GM23338 (cell line): ENCODE data around the gene GLI3. TPM values are rescaled to one million over a fixed set of nuclear protein-coding genes. Genes with fewer than 3 reads are reported as not detected.
A peak's percentile ranks its signal among the peaks of the same experiment; 100 is the strongest.

Experiments used
- ATAC-seq: fragments of 200-7000 bp; cut with Tn5 transposase; 3 replicates; pipeline ENCODE4 v1.9.1; 2020
- DNase-seq: peaks from one replicate; pipeline ENCODE4 v3.0.0-alpha.2; 2015; ENCODE audit warnings: low spot score
- H2AFZ ChIP-seq: fragments of 200-600 bp; sonication (generic); 2 replicates; pipeline ENCODE4 v1.8.0; 2016; ENCODE audit warnings: antibody characterized with exemption, mild to moderate bottlenecking, moderate library complexity
- H3F3A ChIP-seq: fragments of 200-600 bp; sonication (generic); replicated peaks from 2 replicates; pipeline ENCODE4 v1.8.0; 2017; ENCODE audit warnings: antibody characterized with exemption, mixed run types, low read depth
- H3K27ac ChIP-seq: fragments of 200-600 bp; sonication (generic); 2 replicates; pipeline ENCODE4 v1.6.1; 2016; ENCODE audit warnings: low read depth
- H3K27me3 ChIP-seq: fragments of 200-600 bp; sonication (generic); 2 replicates; pipeline ENCODE4 v1.8.0; 2016; ENCODE audit warnings: mild to moderate bottlenecking, mixed run types, moderate library complexity; ENCODE audit not compliant: insufficient read depth
- H3K36me3 ChIP-seq: fragments of 200-600 bp; sonication (generic); 2 replicates; pipeline ENCODE4 v1.8.0; 2016; ENCODE audit warnings: mild to moderate bottlenecking; ENCODE audit not compliant: insufficient read depth
- H3K4me1 ChIP-seq: fragments of 200-600 bp; sonication (generic); 2 replicates; pipeline ENCODE4 v1.8.0; 2016; ENCODE audit warnings: mild to moderate bottlenecking, moderate library complexity; ENCODE audit not compliant: insufficient read depth
- H3K4me2 ChIP-seq: fragments of 200-600 bp; sonication (generic); 2 replicates; pipeline ENCODE4 v1.7.1; 2017; ENCODE audit warnings: mixed run types
- H3K4me3 ChIP-seq: fragments of 200-600 bp; sonication (generic); 2 replicates; pipeline ENCODE4 v1.6.1; 2016; ENCODE audit warnings: mixed run types
- H3K79me2 ChIP-seq: fragments of 200-600 bp; sonication (generic); replicated peaks from 2 replicates; pipeline ENCODE4 v1.8.0; 2017; ENCODE audit warnings: mild to moderate bottlenecking; ENCODE audit not compliant: insufficient read depth
- H3K9me2 ChIP-seq: fragments of 200-600 bp; sonication (generic); 2 replicates; pipeline ENCODE4 v1.8.0; 2017; ENCODE audit not compliant: insufficient read depth
- H4K20me1 ChIP-seq: fragments of 200-600 bp; sonication (generic); replicated peaks from 2 replicates; pipeline ENCODE4 v1.8.0; 2017; ENCODE audit warnings: mild to moderate bottlenecking; ENCODE audit not compliant: insufficient read depth
- H3K27ac Mint-ChIP-seq: 2 replicates; pipeline ENCODE4 v1.8.0; 2020; ENCODE audit warnings: inconsistent platforms, mild to moderate bottlenecking, moderate library complexity, mixed read lengths
- H3K27me3 Mint-ChIP-seq: 3 replicates; pipeline ENCODE4 v1.8.0; 2022; ENCODE audit warnings: low read depth, mild to moderate bottlenecking, moderate library complexity, mixed read lengths, inconsistent platforms; ENCODE audit not compliant: insufficient read depth, poor library complexity
- H3K36me3 Mint-ChIP-seq: 3 replicates; pipeline ENCODE4 v1.8.0; 2021; ENCODE audit warnings: low read depth, mild to moderate bottlenecking, inconsistent platforms, moderate library complexity, mixed read lengths
- H3K4me1 Mint-ChIP-seq: 3 replicates; pipeline ENCODE4 v1.8.0; 2020; ENCODE audit warnings: mild to moderate bottlenecking, inconsistent platforms, mixed read lengths
- H3K4me3 Mint-ChIP-seq: 3 replicates; pipeline ENCODE4 v1.8.0; 2021; ENCODE audit warnings: moderate library complexity, mild to moderate bottlenecking, inconsistent platforms, mixed read lengths
- H3K9me3 Mint-ChIP-seq: 3 replicates; pipeline ENCODE4 v1.8.0; 2020; ENCODE audit warnings: moderate library complexity, mild to moderate bottlenecking, inconsistent platforms, mixed read lengths
- CREB1 ChIP-seq: fragments of 250-450 bp; sonication (Bioruptor Pico); IDR thresholded peaks from 2 replicates; pipeline ENCODE4 v1.5.0; 2020; ENCODE audit warnings: low read depth, mild to moderate bottlenecking, moderate library complexity
- EZH2 ChIP-seq: fragments of 200-600 bp; sonication (generic); IDR thresholded peaks from one replicate; pipeline ENCODE4 v1.8.0; 2017; ENCODE audit warnings: antibody characterized with exemption, mild to moderate bottlenecking, low read depth; ENCODE audit not compliant: unreplicated experiment
- EZH2phosphoT487 ChIP-seq: fragments of 200-600 bp; sonication (generic); IDR thresholded peaks from one replicate; pipeline ENCODE4 v1.8.1; 2018; ENCODE audit warnings: antibody characterized with exemption; ENCODE audit not compliant: unreplicated experiment
- JUNB ChIP-seq: IDR thresholded peaks from one replicate; pipeline ENCODE4 v1.6.1; 2016; ENCODE audit warnings: antibody characterized with exemption; ENCODE audit not compliant: unreplicated experiment
- NANOG ChIP-seq: IDR thresholded peaks from 2 replicates; pipeline ENCODE4 v1.6.1; 2016; ENCODE audit warnings: antibody characterized with exemption, borderline replicate concordance
- POLR2AphosphoS5 ChIP-seq: IDR thresholded peaks from 2 replicates; pipeline ENCODE4 v1.6.1; 2016; ENCODE audit warnings: antibody characterized with exemption, low read depth
- REST ChIP-seq: IDR thresholded peaks from one replicate; pipeline ENCODE4 v1.6.1; 2018; ENCODE audit warnings: antibody characterized with exemption; ENCODE audit not compliant: unreplicated experiment
- STAT1 ChIP-seq: IDR thresholded peaks from one replicate; pipeline ENCODE4 v1.6.1; 2016; ENCODE audit warnings: antibody characterized with exemption; ENCODE audit not compliant: unreplicated experiment
- ZNF114 ChIP-seq: fragments of 250-450 bp; sonication (Bioruptor Pico); IDR thresholded peaks from 2 replicates; pipeline ENCODE4 v1.5.0; 2020; ENCODE audit warnings: mild to moderate bottlenecking, moderate library complexity
- ZNF331 ChIP-seq: fragments of 250-450 bp; sonication (Bioruptor Pico); IDR thresholded peaks from 2 replicates; pipeline ENCODE4 v1.5.0; 2020; ENCODE audit warnings: low read depth, mild to moderate bottlenecking, moderate library complexity
- ZNF462 ChIP-seq: fragments of 250-450 bp; sonication (Bioruptor Pico); IDR thresholded peaks from 2 replicates; pipeline ENCODE4 v1.5.0; 2020; ENCODE audit warnings: mild to moderate bottlenecking, moderate library complexity
- polyA plus RNA-seq: library from polyadenylated mRNA; unstranded; fragments of >200 nt; fragmentation: Nextera tagmentation; extraction: Ambion mirVana; gene quantifications from 2 replicates; pipeline ENCODE4 v1.2.1, GENCODE V29; 2016
- total RNA-seq: library from RNA; depleted of rRNA; stranded (reverse); fragments of >200 nt; shearing (Covaris generic); gene quantifications from 2 replicates; pipeline ENCODE4 v1.2.3, GENCODE V29; 2014
- TF ChIP-seq, protein P1 (sequence below), 2 experiments: fragments of 200-600 bp in 1 of 2; sonication (generic) in 1 of 2; conservative IDR thresholded peaks; 2 replicates each; pipeline versions ENCODE4 v1.5.1 to v1.6.1; 2016 to 2017; ENCODE audit warnings: antibody characterized with exemption in 2 of 2, low read depth in 2 of 2, mild to moderate bottlenecking in 2 of 2, moderate library complexity in 1 of 2
- TF ChIP-seq, protein P2 (sequence below): IDR thresholded peaks from 2 replicates; pipeline ENCODE4 v1.6.1; 2016; ENCODE audit warnings: antibody characterized with exemption

The GLI3 gene
- total and polyA plus RNA-seq, 2 experiments from 2014 or later, result 16.1 to 17.9 TPM

DNA sequence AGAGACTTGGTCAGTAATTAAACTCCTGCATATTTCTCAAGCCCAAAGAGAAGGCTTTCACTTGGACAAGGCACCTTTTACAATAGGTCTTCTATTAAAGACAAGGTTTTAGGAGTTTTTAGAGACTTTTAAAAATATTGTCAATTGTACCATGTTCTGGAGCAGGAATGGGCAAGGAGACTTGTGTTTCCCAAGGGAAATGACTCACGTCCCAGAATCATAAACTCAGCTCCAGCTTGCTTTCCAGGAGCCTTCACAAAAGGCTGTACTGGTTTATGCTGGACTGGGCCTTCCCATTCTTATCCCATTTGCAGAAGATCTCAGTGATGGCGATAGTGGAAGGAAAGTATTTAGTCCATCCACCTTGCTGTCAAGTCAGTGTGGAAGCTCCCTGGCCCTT, 7.8 kb upstream of the GLI3 start:
- ATAC-seq, result no peak
- Histone ChIP-seq H3K4me3 (no peak overlapping the region), H3K79me2 (no peaks in the 10 kb centered on the region), H3K4me1 (no peaks in the 10 kb centered on the region), H3F3A (no peaks in the 10 kb centered on the region), H3K27me3 (peaks cover 22% of the 10 kb centered on the region), H2AFZ (peak overlapping the region; percentile 23; the same call in 1 of the 2 replicates), H4K20me1 (no peaks in the 10 kb centered on the region), H3K27ac (no peak overlapping the region), H3K9me2 (no peaks in the 10 kb centered on the region), H3K36me3 (no peaks in the 10 kb centered on the region), H3K4me2 (no peak overlapping the region)
- Mint-ChIP-seq H3K9me3 (no peaks in the 10 kb centered on the region; the same call in 2 of the 3 replicates), H3K4me3 (no peak overlapping the region), H3K27me3 (peaks cover 2% of the 10 kb centered on the region), H3K27ac (no peak overlapping the region), H3K4me1 (peaks cover 10% of the 10 kb centered on the region), H3K36me3 (no peaks in the 10 kb centered on the region; the same call in 2 of the 3 replicates)
- TF ChIP-seq EZH2phosphoT487 (no peak), NANOG (no peak), POLR2AphosphoS5 (no peak), EZH2 (no peak), REST (no peak), JUNB (no peak), ZNF462 (CRISPR knock-in tag) (no peak), STAT1 (no peak), ZNF331 (no peak), CREB1 (CRISPR knock-in tag) (no peak), ZNF114 (CRISPR knock-in tag) (no peak)
- TF ChIP-seq, protein P1, sequence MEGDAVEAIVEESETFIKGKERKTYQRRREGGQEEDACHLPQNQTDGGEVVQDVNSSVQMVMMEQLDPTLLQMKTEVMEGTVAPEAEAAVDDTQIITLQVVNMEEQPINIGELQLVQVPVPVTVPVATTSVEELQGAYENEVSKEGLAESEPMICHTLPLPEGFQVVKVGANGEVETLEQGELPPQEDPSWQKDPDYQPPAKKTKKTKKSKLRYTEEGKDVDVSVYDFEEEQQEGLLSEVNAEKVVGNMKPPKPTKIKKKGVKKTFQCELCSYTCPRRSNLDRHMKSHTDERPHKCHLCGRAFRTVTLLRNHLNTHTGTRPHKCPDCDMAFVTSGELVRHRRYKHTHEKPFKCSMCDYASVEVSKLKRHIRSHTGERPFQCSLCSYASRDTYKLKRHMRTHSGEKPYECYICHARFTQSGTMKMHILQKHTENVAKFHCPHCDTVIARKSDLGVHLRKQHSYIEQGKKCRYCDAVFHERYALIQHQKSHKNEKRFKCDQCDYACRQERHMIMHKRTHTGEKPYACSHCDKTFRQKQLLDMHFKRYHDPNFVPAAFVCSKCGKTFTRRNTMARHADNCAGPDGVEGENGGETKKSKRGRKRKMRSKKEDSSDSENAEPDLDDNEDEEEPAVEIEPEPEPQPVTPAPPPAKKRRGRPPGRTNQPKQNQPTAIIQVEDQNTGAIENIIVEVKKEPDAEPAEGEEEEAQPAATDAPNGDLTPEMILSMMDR (conservative IDR thresholded peaks at IDR 0.05; ENCODE audit: low read depth in 2 of 2), result no peak
- TF ChIP-seq, protein P2, sequence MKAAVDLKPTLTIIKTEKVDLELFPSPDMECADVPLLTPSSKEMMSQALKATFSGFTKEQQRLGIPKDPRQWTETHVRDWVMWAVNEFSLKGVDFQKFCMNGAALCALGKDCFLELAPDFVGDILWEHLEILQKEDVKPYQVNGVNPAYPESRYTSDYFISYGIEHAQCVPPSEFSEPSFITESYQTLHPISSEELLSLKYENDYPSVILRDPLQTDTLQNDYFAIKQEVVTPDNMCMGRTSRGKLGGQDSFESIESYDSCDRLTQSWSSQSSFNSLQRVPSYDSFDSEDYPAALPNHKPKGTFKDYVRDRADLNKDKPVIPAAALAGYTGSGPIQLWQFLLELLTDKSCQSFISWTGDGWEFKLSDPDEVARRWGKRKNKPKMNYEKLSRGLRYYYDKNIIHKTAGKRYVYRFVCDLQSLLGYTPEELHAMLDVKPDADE, result no peak
- DNase-seq, result no peak
